GM18505 (cell line): Measurements from ENCODE around the gene DCAF17.

Experiments used
- ATAC-seq: cut with Tn5 transposase; IDR thresholded peaks from one replicate; pipeline ENCODE4 v1.9.1; 2021; ENCODE audit not compliant: unreplicated experiment
- POLR2A ChIP-seq: IDR thresholded peaks from 4 replicates; pipeline ENCODE4 v1.6.1; 2011; ENCODE audit warnings: borderline replicate concordance; ENCODE audit not compliant: insufficient read depth, insufficient read length; ENCODE audit errors: extremely low read depth

Gene DCAF17

DNA sequence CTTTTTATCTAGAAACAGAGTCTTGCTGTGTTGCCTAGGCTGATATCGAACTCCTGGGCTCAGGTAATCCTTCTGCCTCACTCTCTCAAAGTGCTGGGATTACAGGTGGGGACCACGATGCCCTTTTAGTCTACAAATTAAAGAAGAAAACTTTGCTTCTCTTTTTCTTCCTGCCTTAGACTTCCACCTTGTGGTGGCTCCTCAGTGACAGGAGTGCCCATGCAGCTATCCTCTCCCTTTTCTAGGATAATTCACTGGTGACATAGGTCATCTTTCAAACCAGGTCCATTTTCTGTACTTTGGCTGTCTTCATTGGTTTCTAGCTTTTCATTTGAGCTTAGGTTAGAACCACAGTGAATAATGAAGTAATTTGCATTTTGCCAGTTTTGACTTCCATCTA lies 13.6 kb downstream of the DCAF17 start:
- no peak for TF ChIP-seq POLR2A
- no peak for ATAC-seq

DNA sequence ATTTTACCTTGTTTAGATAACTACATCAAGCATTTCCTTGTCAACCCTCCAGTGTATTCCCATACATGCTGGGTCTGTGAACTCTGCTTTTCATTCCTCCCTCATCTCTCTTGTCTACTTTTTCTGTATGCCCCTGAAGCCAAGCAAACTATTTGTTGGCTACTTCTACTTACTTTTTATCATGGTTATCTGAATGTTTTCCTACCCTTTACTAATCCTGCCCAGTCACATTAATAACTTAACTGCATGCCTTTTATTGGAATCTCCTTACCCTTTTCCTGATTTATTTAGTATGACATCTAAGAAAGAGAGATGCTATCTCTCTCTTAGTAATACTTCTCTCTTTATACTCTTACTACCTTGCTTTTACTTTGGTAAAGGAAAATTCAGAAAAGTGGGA lies 17.0 kb downstream of the DCAF17 start:
- no peak for ATAC-seq
- no peak for TF ChIP-seq POLR2A

GRCh38 chr2:171452773-171453172 lies 18.7 kb downstream of the DCAF17 start:
- no peak for ATAC-seq

DNA sequence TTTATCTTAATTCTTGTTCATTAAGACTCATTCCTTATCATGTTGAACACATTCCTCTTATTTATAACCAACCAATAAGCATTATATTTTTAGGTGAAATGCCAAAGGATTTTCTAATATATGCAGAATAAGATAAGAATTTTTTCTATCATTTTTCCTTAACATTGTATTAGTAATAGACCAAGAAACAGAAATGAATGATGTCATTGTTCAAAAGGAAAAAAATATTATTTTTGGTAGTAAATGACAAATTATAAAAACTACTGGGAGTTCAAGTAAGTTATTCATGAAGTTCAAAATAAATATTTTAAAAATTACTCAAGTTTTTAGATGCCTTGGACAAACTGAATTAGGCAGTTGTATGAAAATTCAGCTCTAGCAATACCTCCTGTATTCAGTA lies 25.5 kb downstream of the DCAF17 start:
- TF ChIP-seq POLR2A: no peak
- no peak for ATAC-seq

More at GRCh38 chr2:171452773-171453172, 18.7 kb downstream of the DCAF17 start:
- TF ChIP-seq POLR2A: no peak

DNA sequence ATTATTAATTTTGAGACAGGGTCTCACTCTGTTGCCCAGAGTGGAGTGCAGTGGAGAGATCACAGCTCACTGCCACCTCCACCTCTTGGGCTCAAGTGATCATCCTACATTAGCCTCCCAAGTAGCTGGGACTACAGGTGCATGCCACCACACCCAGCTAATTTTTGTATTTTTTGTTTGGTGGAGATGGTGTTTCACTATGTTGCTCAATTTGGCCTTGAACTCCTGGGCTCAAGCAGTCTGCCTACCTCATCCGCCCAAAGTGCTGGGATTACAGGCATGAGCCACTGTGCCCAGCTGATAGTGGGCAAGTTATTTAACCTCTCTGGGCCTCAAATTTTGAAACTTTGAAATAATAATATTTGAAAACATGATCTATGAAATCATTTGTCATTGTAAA lies 26.5 kb downstream of the DCAF17 start:
- no peak for TF ChIP-seq POLR2A
- no peak for ATAC-seq

DNA sequence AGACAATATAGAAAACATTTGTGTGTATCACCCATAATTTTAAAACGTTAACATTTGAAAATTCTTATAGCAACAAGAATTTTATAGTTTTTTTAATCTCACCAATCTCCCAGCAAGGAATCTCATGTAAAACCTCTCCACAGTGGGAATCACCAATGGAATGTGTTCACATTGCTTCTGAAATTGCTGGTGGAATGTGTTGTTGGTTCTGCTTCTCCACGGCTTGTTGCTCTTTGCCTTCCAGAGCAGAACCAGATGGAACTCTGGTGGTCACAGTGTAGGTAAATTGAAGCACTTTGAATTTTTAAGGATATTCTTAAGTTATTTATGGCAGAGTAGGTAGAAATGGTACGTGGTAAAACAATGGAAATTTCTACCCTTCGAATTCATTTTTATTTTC lies 35.1 kb downstream of the DCAF17 start:
- no peak for TF ChIP-seq POLR2A
- ATAC-seq: no peak

DNA sequence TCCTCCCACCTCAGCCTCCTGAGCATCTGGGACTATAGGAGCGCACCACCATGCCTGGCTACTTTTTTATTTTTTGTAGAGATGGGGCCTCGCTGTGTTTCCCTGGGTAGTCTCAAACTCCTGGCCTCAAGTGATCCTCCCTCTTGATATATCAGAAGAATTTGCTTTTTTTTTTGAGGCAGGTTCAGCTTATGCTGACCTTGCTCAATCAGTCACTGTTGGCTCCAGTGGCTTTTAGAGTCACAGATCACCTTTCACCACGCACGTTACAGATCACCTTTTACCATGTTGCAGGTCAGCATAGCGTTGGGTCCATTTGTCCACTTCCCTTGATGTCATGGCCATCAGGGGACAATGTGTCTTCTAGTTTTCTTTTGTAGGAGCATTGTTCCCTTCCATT lies 36.1 kb downstream of the DCAF17 start:
- ATAC-seq: no peak
- no peak for TF ChIP-seq POLR2A

DNA sequence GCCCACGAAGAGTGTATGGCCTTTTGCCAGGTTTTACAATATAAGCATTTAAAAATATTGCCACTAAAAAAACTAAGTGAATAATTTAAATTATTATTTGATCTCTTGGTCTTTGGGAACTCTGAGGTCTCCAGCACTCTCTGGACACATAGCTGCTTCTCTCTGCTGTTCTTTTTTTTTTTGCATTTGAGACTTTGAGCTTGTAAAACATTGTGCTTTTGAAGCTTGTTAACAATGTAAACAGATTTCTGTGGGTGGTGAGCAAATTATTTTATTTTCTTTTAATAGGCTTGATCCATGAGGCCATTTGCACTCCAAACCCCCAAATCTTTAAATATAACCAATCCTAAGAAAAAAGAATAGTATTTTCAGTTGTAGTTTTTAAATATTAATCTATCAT lies 42.0 kb downstream of the DCAF17 start:
- no peak for TF ChIP-seq POLR2A
- no peak for ATAC-seq

DNA sequence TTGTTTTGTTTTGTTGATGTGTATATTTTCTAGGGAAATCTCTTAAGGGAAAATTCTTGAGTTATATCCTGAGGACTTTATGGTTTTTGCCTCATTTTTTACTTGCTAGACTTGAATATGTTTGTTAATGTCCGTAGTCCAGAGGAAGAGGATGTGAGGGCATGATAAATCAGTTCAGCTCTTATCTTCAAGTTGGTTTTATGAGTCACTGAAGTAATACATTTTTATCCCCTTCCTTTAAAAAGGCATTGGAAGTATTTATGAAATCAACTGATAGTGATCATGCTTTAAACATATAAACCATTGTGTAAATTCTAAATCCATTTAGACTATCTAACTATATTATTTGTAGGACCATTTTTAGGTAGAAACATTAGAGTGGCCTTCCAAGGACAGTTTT lies 44.3 kb downstream of the DCAF17 start:
- no peak for ATAC-seq
- TF ChIP-seq POLR2A: no peak

DNA sequence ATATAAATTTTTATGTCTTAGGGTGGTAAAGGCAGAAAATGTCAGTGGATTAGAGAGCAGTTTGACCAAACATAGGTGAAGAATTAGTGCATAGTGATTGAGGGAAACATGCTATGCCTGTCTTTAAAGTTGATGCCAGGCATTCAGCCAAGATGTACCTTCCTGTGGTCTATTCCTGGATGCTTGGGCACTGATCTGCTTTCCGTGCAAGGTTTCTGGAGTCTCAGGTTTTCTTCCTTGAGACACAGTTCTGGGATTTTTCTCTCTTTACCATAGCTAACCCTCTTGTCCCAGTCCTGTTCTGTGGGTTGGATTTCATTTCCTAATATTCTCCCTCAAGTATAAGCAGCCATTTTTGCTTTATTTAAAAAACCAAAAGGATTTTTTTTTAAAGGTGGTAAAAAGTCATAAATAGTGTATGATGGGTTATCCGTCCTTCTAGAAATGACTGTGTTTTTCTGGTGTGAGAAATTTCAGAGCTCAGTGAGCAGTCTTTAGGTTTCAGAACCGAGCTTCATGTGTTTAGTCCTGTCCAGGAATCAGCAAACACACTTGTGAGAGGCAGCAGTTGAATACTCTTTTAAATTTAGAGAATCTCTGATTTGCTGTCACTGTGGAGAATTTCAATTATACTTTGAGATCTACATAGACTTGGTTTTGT lies 45.3 kb downstream of the DCAF17 start:
- no peak for TF ChIP-seq POLR2A
- no peak for ATAC-seq

- no peak for TF ChIP-seq POLR2A
- ATAC-seq: no peak
These were observed 46.9 kb downstream of the DCAF17 start for GRCh38 chr2:171480908-171481307.

DNA sequence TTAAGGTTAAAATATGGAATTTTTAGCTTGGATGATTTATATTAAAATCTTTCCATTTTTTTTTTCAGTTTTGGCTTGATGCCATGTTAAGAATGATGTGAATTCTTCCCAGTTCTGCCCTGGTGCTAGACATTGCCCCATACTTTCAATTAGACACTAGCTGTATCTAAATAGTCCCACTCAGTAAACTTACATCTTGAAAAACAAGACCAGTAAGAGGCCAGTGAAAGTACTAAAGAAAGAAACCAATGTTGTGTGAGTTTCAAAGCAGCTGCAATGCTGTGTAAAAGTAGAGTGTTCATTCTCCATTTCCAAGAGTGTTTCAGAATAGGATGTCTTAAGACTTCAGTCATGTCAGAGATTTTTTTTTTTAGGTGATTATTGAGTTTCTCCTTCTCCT lies 48.3 kb downstream of the DCAF17 start:
- ATAC-seq: no peak
- TF ChIP-seq POLR2A: no peak

GRCh38 chr2:171482877-171483276 lies 48.9 kb downstream of the DCAF17 start:
- no peak for ATAC-seq

DNA sequence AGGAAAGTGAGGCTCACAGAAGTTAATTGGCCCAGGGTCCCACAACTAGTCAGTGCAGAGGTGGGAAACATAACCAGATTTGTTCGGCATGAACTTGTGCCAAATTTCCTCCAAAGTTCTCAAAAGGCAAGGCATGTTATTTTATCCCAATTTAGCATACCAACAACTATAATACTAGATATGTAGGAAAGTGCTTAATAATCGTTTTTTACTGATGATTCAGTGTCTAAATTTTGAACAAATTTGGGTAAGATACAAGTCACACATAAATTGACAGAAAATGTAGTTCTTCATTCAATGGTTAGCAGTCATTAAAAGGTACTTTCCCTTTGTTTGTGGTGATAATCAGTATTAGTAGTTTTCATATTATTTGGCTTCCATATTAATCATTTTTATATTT lies 49.8 kb downstream of the DCAF17 start:
- no peak for TF ChIP-seq POLR2A
- no peak for ATAC-seq

More at GRCh38 chr2:171482877-171483276, 48.9 kb downstream of the DCAF17 start:
- no peak for TF ChIP-seq POLR2A

- no peak for TF ChIP-seq POLR2A
- ATAC-seq: no peak
These were observed 51.1 kb downstream of the DCAF17 start for GRCh38 chr2:171485116-171485515.

GRCh38 chr2:171487201-171487600 lies 53.2 kb downstream of the DCAF17 start:
- TF ChIP-seq POLR2A: no peak
- no peak for ATAC-seq

- ATAC-seq: no peak
- no peak for TF ChIP-seq POLR2A
These were observed 53.8 kb downstream of the DCAF17 start for GRCh38 chr2:171487803-171488259.
